Measurements from ENCODE around the gene CACNA1C.

DNA sequence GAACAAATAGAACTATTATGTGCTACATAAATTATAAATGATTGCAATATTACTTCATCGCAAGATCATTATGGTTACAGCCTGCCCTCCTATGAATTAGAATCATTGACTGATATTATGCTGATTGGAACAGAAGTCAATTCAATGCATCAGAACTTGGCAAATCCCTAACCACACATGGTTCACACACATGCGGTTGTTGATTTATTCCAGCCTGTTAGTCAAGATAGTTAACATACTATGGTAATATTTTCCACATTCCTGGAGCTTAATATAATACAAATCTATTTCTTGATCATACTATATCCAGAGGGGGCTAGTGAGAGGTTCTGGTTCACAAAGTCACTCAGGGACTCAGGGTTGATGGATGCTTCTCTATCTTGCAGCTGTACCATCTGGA, 9.7 kb upstream of the CACNA1C start:
- TF ChIP-seq, protein P1, sequence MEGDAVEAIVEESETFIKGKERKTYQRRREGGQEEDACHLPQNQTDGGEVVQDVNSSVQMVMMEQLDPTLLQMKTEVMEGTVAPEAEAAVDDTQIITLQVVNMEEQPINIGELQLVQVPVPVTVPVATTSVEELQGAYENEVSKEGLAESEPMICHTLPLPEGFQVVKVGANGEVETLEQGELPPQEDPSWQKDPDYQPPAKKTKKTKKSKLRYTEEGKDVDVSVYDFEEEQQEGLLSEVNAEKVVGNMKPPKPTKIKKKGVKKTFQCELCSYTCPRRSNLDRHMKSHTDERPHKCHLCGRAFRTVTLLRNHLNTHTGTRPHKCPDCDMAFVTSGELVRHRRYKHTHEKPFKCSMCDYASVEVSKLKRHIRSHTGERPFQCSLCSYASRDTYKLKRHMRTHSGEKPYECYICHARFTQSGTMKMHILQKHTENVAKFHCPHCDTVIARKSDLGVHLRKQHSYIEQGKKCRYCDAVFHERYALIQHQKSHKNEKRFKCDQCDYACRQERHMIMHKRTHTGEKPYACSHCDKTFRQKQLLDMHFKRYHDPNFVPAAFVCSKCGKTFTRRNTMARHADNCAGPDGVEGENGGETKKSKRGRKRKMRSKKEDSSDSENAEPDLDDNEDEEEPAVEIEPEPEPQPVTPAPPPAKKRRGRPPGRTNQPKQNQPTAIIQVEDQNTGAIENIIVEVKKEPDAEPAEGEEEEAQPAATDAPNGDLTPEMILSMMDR (IDR thresholded peaks at IDR 0.05), result no peak
- no peak for TF ChIP-seq POLR2AphosphoS5 (IDR thresholded peaks at IDR 0.05)
- no peak for TF ChIP-seq EP300 (IDR thresholded peaks at IDR 0.05)

All from suprapubic skin (tissue), 4 donors.